Fibroblast of skin of right biceps (primary cell): ENCODE data around the gene PLAC1.

ENCODE experiments used
- DNase-seq: peaks from one replicate; pipeline ENCODE4 v3.0.0-alpha.2; 2013

PLAC1 gene

DNA sequence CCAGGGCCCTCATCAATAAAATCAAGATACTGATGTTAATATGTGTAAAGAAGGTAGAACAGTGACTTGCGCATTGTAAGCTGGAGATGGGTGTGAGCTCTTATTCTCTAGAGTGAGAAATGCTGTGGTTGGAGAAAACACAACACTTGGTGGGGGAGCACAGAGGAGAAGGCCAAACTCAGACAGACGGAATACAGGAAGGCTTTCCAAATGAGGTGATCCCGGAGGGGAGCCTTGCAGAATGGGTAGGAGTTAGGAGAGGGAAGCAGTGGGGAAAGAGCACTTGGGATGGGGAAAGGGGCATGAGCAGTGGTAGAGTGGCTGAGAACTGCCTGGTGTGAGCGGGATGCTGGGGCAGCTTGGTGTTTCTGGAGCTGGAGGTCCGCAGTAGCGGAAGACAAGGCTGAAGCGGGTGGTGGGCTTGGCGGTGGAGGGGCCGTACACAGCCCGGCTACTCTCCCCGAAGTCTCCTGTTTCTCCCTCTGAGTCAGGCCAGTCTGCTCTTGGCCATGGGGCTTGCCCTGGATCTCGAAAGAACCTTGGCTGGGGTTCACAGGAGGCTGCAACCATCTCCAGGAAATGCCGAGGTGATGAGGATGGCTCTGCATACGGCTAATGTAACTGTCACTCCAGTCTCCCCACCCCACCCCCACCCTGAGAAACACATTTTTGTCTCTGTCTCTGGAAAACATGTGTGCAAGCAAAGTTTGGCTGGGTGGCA is 11.3 kb upstream of the PLAC1 start:
- peak; percentile 97 for DNase-seq

DNA sequence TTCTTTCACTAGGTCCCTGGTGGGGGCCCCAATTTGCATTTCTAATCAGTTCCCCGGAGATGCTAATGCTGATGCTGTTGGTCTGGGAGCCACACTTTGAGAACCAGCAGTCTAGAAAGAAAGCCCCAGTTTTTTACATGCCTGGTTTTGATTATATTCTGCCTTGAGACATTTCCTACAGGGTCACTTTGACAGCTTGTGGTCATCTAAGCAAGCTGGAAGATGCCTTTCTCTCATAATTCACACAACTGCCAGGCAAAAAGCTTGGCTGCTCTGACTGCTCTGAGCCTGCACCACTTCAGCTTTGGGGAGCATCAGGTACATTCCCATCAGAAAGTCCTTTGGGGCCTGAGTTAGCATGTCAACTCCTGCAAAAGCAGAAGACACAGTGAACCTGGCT is 5.9 kb upstream of the PLAC1 start:
- DNase-seq: peak; percentile 33

DNA sequence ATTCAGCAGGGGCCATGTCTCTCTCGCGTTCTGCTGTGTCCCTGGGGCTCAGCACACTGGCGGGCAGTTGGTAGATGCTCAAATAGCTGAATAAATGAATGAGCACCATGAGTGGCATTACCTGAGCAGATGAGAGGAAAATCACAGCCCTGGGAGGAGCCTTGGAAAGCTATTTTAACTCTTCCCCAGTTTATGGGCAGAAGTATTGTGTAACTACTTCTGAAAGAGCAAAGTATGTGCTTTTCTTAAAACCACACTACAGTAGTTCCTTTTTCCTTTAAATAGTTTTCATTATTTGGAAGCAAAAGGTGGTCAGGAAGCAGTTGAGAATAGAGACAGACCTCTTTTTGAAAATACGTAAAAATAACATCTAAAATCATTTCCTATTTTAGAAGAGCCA is 3.0 kb upstream of the PLAC1 start:
- no peak for DNase-seq

DNA sequence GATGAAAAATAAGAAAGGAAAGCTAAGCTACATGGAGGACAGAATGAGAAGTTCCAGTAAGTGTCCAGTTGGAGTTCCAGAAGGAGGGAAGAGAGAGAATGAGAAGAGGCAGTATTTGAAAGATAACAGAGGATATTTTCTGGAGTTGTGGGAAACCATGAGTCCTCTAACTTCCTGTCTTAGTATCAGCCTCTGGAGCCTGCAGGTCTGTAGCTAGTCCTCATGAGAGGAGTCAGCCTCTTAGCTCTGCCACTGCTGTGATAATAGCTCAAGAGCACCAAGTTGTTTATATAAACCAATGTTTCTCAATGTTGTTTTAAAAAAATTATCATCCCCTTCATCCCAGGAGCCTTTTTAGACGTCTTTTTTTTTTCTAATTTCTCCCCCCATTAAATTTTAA is 2.4 kb upstream of the PLAC1 start:
- no peak for DNase-seq

DNA sequence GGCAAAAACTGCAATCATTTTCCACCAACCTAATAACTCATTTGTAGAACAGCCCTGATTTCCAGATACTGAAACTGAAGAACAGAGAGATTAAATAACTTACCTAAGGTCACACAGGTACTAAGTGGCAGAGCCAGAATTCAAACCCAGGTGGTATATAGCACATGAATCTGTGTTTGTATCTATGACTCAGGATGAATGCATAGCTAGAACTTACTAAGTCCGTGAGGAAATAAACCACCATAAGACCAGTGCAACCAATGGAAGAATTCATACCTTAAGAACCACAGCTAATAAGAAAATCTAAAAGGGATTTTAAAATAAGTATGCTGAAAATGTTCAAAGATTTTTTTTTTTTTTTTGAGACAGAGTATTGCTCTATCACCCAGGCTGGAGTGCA is 1.5 kb upstream of the PLAC1 start:
- no peak for DNase-seq

DNA sequence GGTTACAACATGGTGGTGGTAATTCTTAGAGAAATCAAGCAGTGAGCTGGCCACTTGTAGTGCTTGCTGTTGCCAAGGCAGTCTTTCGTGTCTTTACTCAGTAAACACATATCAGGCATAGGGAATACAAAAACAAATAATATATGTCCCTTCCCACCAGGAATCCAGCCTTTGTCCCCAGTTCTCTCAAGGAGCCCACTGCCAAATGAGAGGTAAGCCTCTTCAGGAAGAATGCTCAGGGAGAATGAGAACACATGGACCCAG is 421 bp upstream of the PLAC1 start:
- DNase-seq: no peak

DNA sequence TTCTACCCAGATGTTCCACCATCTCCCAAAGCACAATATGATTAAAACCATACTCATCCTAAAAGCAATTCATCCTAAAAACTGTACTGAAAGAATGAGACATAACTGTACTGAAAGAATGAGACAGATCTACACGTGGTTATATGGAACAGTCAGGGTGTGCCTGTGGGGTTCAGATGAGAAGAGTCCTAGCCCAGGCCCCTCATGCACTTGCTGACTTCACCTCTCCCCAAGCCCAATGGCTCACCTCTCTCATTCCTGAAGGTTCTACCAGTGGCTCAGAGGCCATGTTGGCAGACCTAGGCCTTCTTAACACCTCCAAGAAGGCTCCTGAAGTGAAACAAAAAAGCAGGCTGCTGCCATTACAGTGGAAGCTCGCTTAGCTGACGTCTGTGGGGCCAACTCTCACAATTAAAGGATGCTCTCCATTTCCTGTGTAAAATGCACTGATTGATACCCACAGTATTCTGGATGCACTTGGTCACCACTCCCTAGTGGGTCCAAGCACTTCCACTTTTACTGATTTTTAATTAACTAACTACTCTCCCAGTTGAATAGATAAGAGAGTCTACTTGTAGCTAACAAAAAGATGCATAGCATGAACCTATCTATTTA is 3.8 kb downstream of the PLAC1 start:
- DNase-seq: no peak

DNA sequence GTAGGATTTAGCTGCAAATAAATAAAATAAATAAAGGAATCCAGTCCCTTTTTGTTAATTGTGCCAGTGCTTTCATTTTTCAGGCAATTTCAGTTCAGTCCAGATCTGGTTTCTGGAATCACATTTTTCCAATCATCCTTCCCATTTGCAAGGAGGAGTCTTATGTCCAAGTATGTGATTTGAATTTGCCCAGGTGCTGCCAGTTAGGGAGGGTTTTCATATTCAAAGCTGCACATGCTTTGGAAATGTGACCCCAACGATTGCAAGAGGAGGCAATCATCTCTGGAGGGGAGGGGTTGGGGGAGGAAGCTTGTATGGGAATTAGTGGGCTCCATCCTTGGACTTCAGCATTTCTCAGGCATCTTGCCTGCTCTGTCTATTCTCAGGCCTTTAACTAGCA is 4.4 kb downstream of the PLAC1 start:
- DNase-seq: no peak

DNA sequence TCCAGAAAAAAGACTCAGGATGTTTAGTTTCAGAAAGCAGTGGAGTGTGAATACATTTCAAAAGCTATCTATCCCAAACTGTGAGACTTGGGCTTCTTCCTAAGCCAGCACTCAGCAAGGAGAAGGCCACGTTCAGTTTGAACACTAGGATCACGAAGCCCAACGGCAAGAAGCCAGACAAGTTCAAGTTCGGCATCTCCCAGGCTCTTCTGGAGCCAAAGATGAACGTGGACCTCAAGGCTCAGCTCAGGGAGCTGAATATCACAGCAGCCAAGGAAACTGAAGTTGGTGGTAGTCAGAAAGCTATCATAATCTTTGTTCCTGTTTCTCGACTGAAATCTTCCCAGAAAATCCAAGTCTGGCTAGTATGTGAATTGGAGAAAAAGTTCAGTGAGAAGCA is 7.6 kb downstream of the PLAC1 start:
- DNase-seq: no peak

DNA sequence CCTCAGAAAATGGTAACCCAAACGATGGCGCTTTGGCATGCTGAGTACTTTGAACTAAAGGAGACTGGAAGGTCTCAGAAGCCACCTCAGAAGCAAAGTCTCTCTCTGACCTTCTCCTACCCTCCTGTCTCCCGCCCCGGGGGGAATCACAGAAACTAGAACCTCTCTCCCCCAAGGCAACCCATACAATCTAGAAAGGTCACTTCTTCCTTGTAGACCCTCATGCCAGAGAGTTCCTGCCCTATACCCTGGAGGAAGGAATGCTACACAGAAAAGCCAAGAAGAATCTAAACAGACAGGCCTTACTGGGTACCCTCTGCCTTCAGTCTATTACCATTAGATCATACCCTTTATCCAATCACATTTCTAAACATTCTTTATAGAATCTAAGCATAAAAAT is 8.5 kb downstream of the PLAC1 start:
- no peak for DNase-seq

DNA sequence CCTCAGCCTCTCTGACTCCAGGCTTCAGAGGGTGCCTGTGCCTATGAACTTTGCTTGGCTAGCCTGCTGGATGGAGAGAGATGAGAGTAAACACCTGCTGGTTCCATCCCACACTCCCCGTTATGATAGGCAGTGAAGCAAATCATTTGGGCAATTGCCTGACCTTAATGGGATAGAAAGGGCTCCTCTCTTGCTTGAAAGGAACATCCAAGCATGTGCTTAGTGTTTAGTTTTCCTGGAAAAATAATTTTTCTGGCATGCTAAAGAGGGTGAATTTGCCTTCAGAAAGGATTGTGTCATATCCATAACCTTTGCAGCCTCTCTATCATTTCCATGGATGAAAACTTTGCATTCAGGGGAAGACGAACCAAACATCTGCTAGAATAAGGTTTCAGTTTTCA is 10.8 kb downstream of the PLAC1 start:
- DNase-seq: no peak

DNA sequence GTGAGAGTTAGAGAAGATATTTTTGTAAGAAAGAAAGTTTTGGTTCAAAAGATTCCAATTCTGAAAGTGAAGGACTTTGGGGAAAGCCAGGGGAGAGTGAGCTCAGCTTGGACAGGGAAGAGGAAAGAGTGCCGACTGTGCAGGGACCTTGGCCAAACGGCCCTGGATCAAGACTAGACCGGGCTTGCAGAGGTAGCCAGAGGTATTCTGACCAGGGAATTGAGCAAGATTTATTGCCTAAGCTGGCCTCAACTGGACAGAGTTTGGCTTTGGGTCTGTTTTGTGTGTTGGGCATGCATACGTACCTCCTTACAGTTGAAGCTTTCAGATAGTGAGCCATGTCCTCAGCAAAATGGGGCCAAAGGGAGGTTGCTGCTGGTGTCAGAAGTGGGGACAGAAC is 11.6 kb downstream of the PLAC1 start:
- no peak for DNase-seq

DNA sequence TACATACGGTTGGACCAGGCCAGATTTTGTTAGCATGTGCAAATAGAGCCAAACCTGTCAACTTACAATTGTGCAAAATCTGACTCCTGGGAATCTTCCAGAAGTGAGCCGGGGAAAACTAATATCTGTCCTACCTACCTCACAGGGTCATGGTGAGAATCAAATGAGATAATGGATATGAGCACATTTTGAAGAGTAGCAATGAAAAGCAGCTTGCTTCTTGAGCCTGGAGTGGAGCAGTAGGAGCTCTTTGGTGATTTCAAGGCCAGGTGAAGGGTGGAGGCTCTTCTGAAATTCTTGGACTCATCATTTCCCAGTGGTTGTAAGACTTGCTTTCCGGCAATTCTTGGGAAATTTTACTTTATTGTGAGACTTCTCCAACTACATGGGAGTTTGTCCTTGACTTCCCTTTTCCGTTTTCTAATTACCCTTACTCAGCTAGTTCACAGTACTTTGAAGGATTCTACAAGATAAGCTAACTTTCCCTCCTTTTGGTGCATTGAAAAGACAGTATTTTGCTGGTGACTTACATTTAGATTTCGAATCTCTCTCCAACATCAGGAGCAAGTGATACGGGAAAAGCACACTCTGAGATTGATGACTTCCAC is 12.2 kb downstream of the PLAC1 start:
- DNase-seq: no peak

DNA sequence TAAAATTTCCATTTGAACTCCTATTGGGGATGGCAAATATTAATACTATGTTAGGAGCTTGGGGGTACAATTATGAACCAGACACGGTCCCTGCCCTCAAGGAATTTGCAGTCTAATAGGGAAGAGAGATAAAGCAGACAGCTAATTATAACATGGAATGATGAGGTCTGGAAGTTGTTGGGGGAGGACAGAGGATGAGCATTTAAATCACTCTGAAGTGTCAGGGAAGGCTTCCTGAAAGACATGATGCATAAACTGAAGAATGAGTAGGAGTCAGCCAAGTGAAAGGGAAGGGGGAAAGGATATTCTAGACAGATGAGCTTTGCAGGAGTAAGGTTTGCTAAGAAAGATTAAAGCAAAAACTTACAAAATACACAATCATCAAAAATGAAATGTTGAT is 15.9 kb downstream of the PLAC1 start:
- DNase-seq: peak; percentile 81

DNA sequence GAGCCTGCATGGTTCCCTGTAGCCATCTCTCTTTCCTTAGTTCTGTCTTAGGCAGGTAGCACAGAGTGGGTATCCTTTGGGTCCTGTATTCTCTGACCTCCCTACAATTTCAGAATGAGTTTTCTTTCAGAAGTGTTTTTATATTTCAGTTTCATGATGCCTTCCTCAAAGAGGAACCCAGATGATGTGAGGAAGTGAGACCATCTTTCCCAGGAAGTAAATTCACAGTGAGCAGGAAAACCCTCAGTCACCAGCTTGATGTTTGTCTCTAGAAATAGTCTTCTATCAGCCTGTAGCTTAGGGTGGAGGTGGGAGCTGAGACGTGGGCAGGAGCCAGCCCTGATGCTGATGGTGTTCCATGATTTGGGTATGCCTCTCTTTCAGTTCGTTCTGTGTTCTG is 16.9 kb downstream of the PLAC1 start:
- DNase-seq: no peak

DNA sequence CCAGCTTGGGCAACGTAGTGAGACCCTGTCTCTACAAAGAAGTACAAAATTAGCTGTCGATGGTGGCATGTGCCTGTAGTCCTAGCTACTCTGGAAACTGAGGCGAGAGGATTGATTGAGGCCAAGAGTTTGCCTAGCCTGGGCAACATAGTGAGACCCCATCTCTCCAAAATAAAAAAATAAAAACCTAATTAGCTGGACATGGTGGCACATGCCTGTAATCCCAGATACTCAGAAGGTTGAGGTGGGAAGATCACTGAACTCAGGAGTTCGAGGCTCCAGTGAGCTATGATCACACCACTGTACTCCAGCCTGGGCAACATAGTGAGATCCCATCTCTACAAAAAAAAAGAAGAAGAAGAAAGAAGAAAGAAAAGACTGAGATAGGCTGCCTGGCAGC is 17.4 kb downstream of the PLAC1 start:
- no peak for DNase-seq

DNA sequence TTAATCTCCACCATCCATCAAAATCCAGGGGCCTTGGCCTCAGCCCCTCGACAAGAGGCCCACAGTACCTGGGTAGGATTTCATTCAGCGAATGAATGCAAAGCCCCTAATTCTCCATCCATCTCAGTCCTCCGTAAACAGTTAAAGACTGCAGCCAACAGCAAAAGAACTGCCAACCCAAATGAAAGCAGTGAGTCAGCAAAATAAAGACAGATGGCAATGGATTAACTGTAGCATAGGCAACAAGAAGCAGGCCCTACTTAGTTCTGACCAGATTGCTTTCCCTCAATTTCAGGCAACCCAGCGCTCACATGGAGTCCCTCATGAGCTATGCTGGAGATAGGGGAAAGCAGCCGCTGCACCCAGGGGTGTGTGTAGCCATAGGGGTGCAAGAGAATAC is 21.4 kb downstream of the PLAC1 start:
- DNase-seq: peak; percentile 67

DNA sequence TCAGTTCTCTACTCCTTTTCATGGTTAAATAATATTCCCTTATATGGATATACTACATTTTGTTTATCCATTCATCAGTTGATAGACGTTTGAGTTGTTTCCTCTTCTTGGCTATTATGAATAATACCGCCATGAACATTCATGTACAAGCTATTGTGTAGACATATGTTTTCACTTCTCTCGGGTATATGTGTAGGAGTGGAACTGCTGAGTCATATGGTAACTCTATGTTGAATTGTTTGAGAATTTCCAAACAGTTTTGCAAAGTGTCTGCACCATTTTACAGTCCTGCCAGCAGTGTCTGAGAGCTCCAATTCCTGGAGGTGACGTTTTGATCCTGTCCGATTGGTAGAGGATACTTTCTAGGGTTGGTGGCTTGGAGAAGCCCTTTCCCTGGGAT is 23.6 kb downstream of the PLAC1 start:
- peak; percentile 89 for DNase-seq

DNA sequence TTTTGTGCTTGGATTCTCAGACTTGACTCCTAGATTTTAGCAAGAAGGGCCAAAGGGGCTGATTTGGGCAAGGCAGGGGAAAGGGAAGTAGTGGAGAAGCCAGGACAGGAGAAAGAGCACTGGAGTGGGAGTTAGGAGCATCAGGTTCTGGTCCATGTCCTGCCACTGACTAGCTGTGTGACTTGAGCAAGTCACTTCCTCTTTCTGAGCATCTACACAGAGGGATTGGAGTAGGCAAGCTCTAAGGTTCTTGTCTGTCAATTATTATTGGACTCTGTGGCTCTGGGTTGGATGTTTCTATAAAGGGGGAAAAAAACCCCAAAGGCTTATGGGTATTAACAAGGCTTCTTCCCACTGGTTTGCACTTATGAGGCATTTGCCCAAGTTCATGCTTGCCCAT is 24.4 kb downstream of the PLAC1 start:
- DNase-seq: no peak

DNA sequence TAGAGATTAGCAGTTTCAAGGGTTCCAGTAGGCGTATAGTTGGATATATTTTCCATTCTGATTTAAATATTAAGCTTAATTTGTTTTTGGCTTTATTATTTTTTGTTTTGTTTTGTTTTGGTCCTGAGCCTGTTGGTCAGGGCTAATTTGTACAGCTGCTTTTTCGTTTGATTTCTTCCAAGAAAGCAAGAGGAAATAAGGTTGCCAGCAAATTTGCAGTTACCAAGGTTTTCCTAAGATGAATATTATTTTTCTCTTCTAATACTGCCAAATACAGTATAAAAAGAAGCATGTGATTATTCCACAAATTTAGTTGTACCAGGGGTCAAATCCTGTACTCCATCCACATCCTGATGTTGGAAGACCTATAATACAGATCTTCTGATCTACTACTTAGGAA is 24.9 kb downstream of the PLAC1 start:
- no peak for DNase-seq

DNA sequence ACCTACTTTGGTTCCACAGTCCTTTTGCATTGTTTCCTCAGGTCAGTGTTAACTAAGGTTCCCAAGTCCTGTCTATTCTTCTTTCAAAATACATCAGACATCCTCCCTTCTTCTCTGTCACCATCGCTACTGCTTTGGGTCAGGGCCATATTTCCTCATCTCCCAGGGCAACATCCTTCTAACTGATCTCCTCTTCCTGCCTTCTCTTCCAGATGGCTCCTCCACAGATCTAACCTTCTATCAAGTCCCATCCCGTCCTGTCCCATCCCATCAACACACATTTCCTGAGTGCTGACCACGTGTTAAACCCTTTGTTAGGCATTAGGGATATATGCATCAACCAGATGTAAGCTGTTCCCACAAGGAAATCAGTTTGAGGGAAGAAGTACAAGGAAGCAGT is 25.9 kb downstream of the PLAC1 start:
- no peak for DNase-seq

DNA sequence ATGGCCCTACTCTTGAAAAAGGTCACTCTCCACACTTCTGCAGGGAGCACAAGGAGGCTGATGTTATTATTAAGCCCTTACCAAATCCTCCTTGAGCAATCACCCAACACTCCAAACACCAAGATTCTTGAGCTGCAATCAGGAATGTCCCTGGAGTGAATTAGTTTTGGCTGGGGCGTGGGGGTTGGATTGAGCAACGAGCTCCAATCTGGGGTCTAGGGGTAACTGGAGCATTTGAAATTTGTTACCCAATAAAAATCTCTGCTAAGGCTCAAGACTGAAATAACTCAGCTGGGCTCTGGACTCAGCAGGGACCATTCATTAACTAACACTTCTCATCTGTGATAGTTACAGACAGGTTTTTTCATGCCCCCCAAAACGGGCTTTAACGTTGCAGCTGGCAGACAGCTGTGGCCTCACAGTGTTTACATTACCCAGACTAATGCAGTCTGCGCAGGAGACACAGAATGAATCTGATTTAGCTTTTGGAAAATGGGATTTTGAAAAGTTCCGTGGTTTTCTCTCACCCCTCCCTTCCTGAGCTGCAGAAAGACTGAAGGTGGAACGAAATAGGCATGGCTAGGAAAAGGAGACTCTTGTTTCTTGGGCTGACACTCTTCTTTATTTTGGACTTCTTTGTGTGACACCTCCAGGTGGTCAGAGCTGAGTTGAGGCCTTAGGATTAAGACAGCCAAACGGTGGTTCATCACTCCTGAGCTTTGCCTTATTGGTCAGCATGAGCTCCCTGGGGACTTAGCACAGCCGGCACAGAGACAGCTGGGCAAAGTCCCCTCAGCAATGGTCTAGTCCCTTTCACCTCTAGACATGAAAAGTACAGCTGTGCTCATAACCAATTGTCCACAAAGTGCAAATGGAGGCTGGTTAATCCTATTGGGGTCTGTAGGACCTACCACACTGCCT is 26.6 kb downstream of the PLAC1 start:
- DNase-seq: peak; percentile 82

DNA sequence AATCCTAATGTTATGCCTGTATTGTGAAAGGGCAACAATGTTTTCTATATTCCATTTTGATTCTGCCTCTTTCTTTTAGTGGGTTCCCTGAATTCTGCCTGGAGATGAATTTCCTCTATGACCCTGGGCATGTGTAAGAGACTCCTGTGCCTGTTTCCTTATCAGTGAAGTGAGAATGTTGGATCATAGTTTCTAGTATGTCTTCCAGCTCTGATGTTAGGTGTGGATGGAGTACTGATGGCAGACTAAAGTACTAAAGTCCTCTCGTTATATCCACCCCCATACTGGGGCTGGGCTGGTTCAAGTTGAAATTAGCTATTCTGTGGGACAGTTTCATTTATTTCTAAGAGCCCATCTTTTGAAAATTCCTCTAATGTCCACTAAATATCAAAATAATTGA is 29.6 kb downstream of the PLAC1 start:
- DNase-seq: no peak

DNA sequence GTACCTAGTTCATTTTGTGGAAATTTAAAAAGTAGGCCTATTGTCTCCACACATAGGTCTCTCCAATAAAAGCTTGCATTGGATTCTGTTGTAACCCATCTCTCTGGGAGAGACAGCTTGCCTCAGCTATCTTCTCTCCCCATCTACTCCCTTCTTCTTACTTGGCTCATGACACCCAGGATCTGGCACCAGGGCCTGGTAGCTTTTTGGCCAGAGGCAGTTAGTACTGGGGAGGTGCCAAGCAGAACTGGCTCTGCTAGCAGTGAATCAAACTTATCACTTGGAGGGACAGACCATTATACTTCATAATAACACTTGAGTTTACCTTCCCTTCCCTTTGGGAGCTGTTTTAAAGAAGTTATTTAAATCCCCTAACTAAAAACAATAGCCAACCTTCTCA is 31.8 kb downstream of the PLAC1 start:
- DNase-seq: no peak
